HT1080 (cell line): ENCODE measurements around the gene OR52E4. TPM values are rescaled to one million over a fixed set of nuclear protein-coding genes. Genes with fewer than 3 reads are reported as not detected.
A peak's percentile ranks its signal among the peaks of the same experiment; 100 is the strongest.

Experiments
- DNase-seq: peaks from one replicate; pipeline ENCODE4 v3.0.0-alpha.2; 2015; ENCODE audit warnings: low read depth
- polyA plus RNA-seq, 2 experiments: library from polyadenylated mRNA; depleted of rRNA; stranded (reverse); fragments of >200 nt; gene quantifications; 2 replicates each; pipeline ENCODE4 v1.2.3, GENCODE V29; 2015
- total RNA-seq: library from RNA; depleted of rRNA; stranded (reverse); fragments of >200 nt; shearing (Covaris generic); gene quantifications from 2 replicates; pipeline ENCODE4 v1.2.3, GENCODE V29; 2014; rRNA removed

OR52E4 gene
- total RNA-seq = not detected in 2 replicates
- polyA plus RNA-seq (2015; cell fraction: cytosol; rRNA removed) = not detected in 2 replicates
- polyA plus RNA-seq (2015; cell fraction: nucleus; rRNA removed) = not detected in 2 replicates

DNA sequence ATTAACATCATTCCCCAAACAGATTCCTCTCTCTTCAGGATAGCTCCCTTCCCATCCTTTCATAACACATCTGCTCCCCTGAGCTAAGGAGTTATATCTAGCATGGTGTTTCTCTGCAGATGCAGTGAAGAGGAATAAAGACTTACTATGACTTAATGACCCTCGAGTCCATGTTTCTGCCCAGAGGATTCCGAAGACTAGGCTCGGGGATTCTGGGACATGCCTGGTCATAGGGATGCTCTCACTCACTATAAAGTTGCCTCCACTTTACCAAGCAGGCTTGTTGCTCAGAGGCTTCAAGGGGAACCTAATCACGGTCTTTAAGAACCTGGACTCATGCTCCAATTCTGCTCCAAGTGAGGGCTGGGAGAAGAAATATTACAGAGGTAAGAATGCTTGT is at the start of gene OR52E4:
Gene OR52E4, plus strand, starts transcription at position 301 of the 400 bp plus-strand sequence. CDS start 3,664 bp downstream, outside the sequence.
- no peak for DNase-seq

GRCh38 chr11:5831196-5831829 is 49.1 kb upstream of the OR52E4 start:
- DNase-seq = no peak

DNA sequence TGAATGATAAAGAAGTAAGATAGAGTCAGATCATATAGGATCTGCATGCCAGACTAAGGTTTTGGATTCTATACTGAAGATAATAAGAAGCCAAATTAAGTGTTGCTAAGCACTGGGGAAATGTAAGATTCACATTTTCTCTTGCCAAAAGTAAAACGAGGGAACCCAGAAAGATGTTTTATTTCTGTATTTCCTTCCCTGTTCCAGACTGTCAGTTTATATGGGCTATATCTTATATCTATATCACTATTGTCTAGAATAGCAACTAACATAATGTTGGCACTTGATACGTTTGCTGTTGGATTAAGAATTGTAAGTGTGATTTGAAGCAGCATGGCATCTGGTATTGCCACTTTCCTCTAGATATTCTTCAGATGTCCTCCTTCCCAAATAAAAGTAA is 47.0 kb upstream of the OR52E4 start:
- DNase-seq = no peak

DNA sequence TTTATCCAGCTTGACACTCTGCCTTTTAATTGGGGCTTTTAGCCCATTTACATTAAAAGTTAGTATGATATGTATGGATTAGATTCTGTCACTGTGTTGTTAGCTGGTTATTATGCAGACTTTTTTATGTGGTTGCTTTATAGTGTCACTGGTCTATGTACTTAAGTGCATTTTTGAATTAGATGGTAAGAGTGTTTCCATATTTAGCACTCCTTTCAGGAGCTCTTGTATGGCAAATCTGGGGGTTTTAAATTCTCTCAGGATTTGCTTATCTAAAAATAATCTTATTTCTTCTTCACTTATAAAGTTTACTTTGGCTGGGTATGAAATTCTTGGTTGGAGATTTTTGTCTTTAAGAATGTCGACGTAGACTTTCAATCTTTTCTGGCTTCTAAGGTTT is 42.7 kb upstream of the OR52E4 start:
- no peak for DNase-seq

GRCh38 chr11:5841797-5842196 is 38.6 kb upstream of the OR52E4 start, which contains the start of gene OR52E6:
OR52E6 (minus strand) TSS chr11:5841897; CDS start chr11:5841897, 0 bp downstream.
- no peak for DNase-seq

GRCh38 chr11:5846701-5847100 is 33.7 kb upstream of the OR52E4 start:
- no peak for DNase-seq

GRCh38 chr11:5847711-5848110 is 32.7 kb upstream of the OR52E4 start:
- no peak for DNase-seq

GRCh38 chr11:5851002-5851401 is 29.4 kb upstream of the OR52E4 start:
- no peak for DNase-seq

- DNase-seq = no peak
These were observed 22.8 kb upstream of the OR52E4 start, which contains the start of gene OR52E8 for GRCh38 chr11:5857590-5857989. OR52E8 (minus strand) TSS chr11:5857690; CDS start chr11:5857690, 0 bp downstream.

- no peak for DNase-seq
These were observed 14.6 kb upstream of the OR52E4 start for GRCh38 chr11:5865826-5866225.

DNA sequence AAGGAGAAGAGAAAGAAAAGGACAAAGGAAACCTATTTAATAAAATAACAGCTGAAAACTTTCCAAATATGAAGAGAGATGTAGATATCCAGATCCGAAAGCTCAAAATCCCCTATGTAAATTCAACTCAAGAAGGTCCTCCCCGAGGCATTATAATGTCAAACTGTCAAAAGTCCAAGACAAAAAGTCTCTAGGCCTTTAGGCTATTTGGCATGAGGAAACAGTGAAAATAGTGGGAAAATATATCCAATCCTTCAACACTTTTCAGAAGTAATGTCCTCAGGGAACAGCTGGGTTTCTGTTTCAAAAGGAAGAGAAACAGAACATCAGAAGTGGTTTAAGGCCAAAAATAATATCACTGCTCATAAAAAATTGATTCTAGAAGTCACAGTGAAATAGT is 1.9 kb upstream of the OR52E4 start:
- DNase-seq = no peak

GRCh38 chr11:5881756-5882155 is 1.3 kb downstream of the OR52E4 start:
- no peak for DNase-seq

- no peak for DNase-seq
These were observed 6.7 kb downstream of the OR52E4 start for GRCh38 chr11:5887172-5887571.

DNA sequence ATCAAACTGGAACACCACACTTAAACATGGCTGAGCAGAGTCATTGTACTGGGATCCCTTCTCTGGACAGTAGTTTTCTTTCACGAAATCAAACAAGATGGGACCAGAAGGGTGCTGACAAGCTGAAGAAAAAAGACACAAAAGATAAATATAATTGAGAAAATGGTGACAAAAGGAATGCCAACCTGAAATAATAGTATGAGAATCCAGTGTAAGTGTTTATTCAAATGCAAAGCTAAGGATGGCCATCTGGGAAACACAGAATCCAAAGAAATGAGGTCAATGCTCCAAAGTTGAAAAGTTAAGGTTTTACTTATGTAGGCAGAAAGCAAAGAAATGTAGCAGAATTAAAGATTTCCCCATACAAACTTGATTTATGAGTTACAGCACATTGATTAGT is 7.2 kb downstream of the OR52E4 start:
- no peak for DNase-seq

DNA sequence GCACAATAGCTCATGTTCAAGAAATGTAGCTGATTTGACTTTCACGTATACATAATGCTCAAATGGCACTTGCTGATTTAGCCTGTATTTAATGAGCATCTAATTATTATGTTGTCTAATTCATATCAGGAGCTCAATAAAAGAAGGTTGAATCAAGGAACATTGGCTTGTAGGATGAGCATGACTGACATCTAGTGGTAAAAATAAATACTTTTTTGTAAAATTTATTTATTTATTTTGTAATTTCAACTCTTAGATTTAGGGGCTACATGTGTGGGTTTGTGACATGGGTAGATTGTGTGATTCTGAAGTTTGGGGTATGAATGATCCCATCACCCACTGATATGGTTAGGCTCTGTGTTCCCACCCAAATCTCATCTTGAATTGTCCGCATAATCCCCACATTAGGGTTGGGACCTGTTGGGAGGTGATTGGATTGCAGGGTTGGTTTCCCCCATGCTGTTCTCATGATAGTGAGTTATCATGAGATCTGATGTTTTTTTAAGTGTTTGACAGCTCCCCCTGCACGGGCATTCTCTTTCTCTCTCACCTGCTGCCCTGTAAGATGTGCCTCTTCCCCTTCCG is 10.9 kb downstream of the OR52E4 start:
- DNase-seq = no peak

DNA sequence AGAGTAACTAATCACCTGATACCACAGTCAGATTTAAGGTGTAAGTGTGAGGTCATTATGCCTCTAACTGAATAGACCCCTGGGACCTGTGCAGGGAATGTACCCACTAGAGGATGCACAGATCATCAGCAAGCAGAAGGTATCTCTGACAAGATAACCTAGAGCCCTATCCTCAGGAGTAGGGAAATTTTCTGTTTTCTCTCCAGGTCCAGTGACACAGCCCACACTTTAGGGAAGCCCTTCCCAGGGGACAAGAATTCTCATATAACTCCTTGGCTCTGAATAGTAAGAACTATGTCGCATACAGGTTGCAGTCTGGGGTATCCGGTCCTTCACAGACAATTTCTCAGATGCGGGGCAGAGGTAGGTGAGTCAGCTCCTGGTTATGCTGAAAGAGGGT is 12.5 kb downstream of the OR52E4 start, which contains the start of gene OR52E5:
Gene OR52E5, plus strand, starts transcription at position 301 of the 400 bp plus-strand sequence. CDS start 7,569 bp downstream, outside the sequence.
- DNase-seq = no peak

DNA sequence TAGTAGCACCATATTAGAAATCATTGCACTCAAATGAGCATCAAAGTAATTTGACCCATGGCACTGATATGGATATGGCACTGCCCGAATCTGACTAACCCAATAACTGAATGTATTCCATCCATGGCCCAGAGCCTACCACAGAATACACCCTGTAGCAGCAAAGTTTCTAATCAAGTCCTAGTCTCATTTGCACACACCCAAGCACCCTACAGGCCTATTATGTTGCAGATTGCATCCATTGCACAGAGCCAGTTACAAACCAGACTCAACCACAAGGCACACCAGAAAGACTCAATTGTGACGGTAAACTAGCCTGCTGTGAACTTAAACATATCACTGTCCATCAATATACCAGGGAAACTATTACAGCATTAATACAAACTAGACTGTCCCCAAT is 19.1 kb downstream of the OR52E4 start:
- DNase-seq = no peak

- peak; percentile 8 for DNase-seq
These were observed 30.1 kb downstream of the OR52E4 start for GRCh38 chr11:5910540-5910939.

- peak; percentile 86 for DNase-seq
These were observed 42.5 kb downstream of the OR52E4 start for GRCh38 chr11:5922749-5923426.

DNA sequence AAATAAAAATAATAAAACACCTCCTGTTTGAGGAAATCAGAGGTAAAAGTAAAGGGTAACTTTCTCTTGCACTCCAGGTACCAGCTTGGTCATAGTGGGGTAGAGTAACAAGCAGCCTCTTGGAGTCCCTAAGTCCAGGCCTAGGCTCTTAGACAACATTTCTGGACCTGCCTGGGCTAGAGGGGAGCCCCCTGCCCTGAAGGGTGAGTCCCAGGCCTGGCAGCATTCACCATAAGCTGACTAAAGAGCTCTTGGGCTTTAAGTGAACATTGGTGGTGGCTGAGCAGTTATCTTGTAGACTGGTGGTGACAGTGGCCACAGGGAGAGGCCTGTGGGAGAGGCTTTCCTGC is 43.0 kb downstream of the OR52E4 start:
- DNase-seq = no peak

- peak; percentile 20 for DNase-seq
These were observed 43.4 kb downstream of the OR52E4 start for GRCh38 chr11:5923794-5924193.

GRCh38 chr11:5928271-5928670 is 47.8 kb downstream of the OR52E4 start:
- DNase-seq = no peak
